B cell (primary cell): Measurements from ENCODE around the gene BRIP1. TPM values are rescaled to one million over a fixed set of nuclear protein-coding genes. Genes with fewer than 3 reads are reported as not detected.

Experiments used
- ATAC-seq: fragments of 200-7000 bp; cut with Tn5 transposase; one replicate; pipeline ENCODE4 v1.10.0; 2021; ENCODE audit warnings: low read depth, mild to moderate bottlenecking, moderate number of reproducible peaks, moderate library complexity
- CTCF ChIA-PET: fragments of 350-600 bp; sonication (Branson Sonifier 250); formaldehyde crosslinking; loops from one replicate; lab custom pipeline; 2021; ENCODE audit warnings: antibody characterized with exemption, inconsistent platforms; lab: Charles Lee
- POLR2A ChIA-PET: fragments of 350-600 bp; sonication (Branson Sonifier 250); formaldehyde crosslinking; loops from one replicate; lab custom pipeline; 2021; ENCODE audit warnings: antibody characterized with exemption; lab: Charles Lee
- DNase-seq: peaks from one replicate; pipeline ENCODE4 v3.0.0; 2013
- H2AFZ ChIP-seq: 2 replicates; pipeline ENCODE4 v1.6.1; 2012; ENCODE audit warnings: mild to moderate bottlenecking, low read depth, low read length; ENCODE audit not compliant: insufficient read depth, poor library complexity, severe bottlenecking
- H3K27ac ChIP-seq, 2 donors: 1 replicate in 1 of 2; 2 replicates in 1 of 2; pipeline ENCODE4 v1.5.1; 2012 to 2013; ENCODE audit warnings: low read length in 2 of 2, mild to moderate bottlenecking in 2 of 2, moderate library complexity in 1 of 2
- H3K27me3 ChIP-seq, 4 experiments: fragments of 200-600 bp in 1 of 4; sonication (generic) in 1 of 4; replicated peaks in 1 of 4; 1 replicate in 2 of 4; 2 replicates in 2 of 4; pipeline versions ENCODE4 v1.6.1 to v1.7.0; 2013 to 2016; ENCODE audit warnings: low read length in 3 of 4, mild to moderate bottlenecking in 2 of 4, mixed read lengths in 1 of 4, moderate library complexity in 1 of 4; ENCODE audit not compliant: insufficient read depth in 4 of 4, control insufficient read depth in 3 of 4; ENCODE audit errors: control extremely low read depth in 1 of 4
- H3K36me3 ChIP-seq, 2 experiments: replicated peaks in 1 of 2; 1 replicate in 1 of 2; 2 replicates in 1 of 2; pipeline versions ENCODE4 v1.6.1 to v1.7.1; 2013; ENCODE audit warnings: low read length in 1 of 2; ENCODE audit not compliant: insufficient read depth in 2 of 2, control insufficient read depth in 1 of 2; ENCODE audit errors: control extremely low read depth in 1 of 2, extremely low read depth in 1 of 2
- H3K4me1 ChIP-seq, 2 donors: fragments of 200-600 bp in 1 of 2; sonication (generic) in 1 of 2; 1 replicate in 1 of 2; 2 replicates in 1 of 2; pipeline versions ENCODE4 v1.5.1 to v1.6.1; 2013 to 2017; ENCODE audit warnings: low read length in 2 of 2; ENCODE audit not compliant: control insufficient read depth in 2 of 2, insufficient read depth in 2 of 2
- H3K4me2 ChIP-seq: replicated peaks from 2 replicates; pipeline ENCODE3; 2012; ENCODE audit warnings: mild to moderate bottlenecking, low read depth, low read length; ENCODE audit not compliant: poor library complexity, severe bottlenecking
- H3K4me3 ChIP-seq, 5 experiments: fragments of 200-600 bp in 1 of 5; sonication (generic) in 1 of 5; 1 replicate in 3 of 5; 2 replicates in 2 of 5; pipeline versions ENCODE4 v1.5.1 to v1.7.0; 2011 to 2016; ENCODE audit warnings: low read length in 4 of 5, mild to moderate bottlenecking in 4 of 5, low read depth in 2 of 5, control low read depth in 1 of 5, moderate library complexity in 1 of 5; ENCODE audit not compliant: insufficient read depth in 1 of 5; ENCODE audit errors: control extremely low read depth in 1 of 5, extremely low read depth in 1 of 5
- H3K79me2 ChIP-seq: fragments of 200-600 bp; sonication (generic); one replicate; pipeline ENCODE4 v1.6.0; 2016; ENCODE audit warnings: low read length; ENCODE audit not compliant: control insufficient read depth, insufficient read depth
- H3K9ac ChIP-seq: fragments of 200-600 bp; sonication (generic); 2 replicates; pipeline ENCODE4 v1.6.1; 2017; ENCODE audit warnings: mild to moderate bottlenecking, low read length, moderate library complexity
- H3K9me3 ChIP-seq, 3 donors: one replicate each; pipeline versions ENCODE4 v1.6.1 to v1.7.1; 2013; ENCODE audit warnings: low read length in 2 of 3; ENCODE audit not compliant: control insufficient read depth in 2 of 3, insufficient read depth in 1 of 3; ENCODE audit errors: control extremely low read depth in 1 of 3
- H4K20me1 ChIP-seq: 2 replicates; pipeline ENCODE4 v1.6.0; 2012; ENCODE audit warnings: mild to moderate bottlenecking, low read length; ENCODE audit not compliant: insufficient read depth, control insufficient read depth, poor library complexity, severe bottlenecking
- H3K27ac Mint-ChIP-seq: one replicate; pipeline ENCODE4 v1.8.0; 2021; ENCODE audit warnings: mixed read lengths
- H3K27me3 Mint-ChIP-seq: one replicate; pipeline ENCODE4 v1.8.0; 2021; ENCODE audit warnings: mixed read lengths
- H3K4me1 Mint-ChIP-seq: one replicate; pipeline ENCODE4 v1.8.0; 2021; ENCODE audit warnings: mixed read lengths
- H3K4me3 Mint-ChIP-seq: one replicate; pipeline ENCODE4 v1.8.0; 2021; ENCODE audit warnings: mixed read lengths
- H3K9me3 Mint-ChIP-seq: one replicate; pipeline ENCODE4 v1.8.0; 2022; ENCODE audit warnings: mixed read lengths; ENCODE audit not compliant: insufficient read depth
- CTCF ChIP-seq: fragments of 200-600 bp; IDR thresholded peaks from one replicate; pipeline ENCODE4 v1.8.0; 2022; ENCODE audit warnings: antibody characterized with exemption, mild to moderate bottlenecking
- EZH2 ChIP-seq: IDR thresholded peaks from 2 replicates; pipeline ENCODE4 v1.6.1; 2012; ENCODE audit warnings: borderline replicate concordance, low read depth, mild to moderate bottlenecking, moderate library complexity, low read length; ENCODE audit not compliant: insufficient read depth, poor library complexity, severe bottlenecking
- WGBS: methylation state at CpG from one replicate; pipeline ENCODE4 v1.1.5; 2013; ENCODE audit warnings: missing lambda C conversion rate; ENCODE audit not compliant: insufficient coverage; 5-methylcytosine and 5-hydroxymethylcytosine counted together
- intact Hi-C: fragments of 100-400 bp; cut with micrococcal nuclease; formaldehyde crosslinking; loops from one replicate; pipeline ENCODE4 v1.10.0; 2022
- polyA plus RNA-seq: library from polyadenylated mRNA; depleted of rRNA; stranded (reverse); fragments of >200 nt; gene quantifications from 2 replicates; pipeline ENCODE4 v1.2.3, GENCODE V29; 2012
- total RNA-seq, 2 donors: library from RNA; stranded (reverse); fragments of 120-200 nt in 1 of 2; gene quantifications; 1 replicate in 1 of 2; 2 replicates in 1 of 2; pipeline versions ENCODE4 v1.2.3 to v1.2.4, GENCODE V29; 2013 to 2022

Gene BRIP1
- total and polyA plus RNA-seq, 2 donors (not counting 1 experiment from before 2014, with no cell fraction given) = 0.89 to 2.4 TPM

- CTCF ChIA-PET = no interaction called here
Measured at GRCh38 chr17:61799812-61800484, 63.4 kb downstream of the BRIP1 start.

More at GRCh38 chr17:61799812-61800484, 63.4 kb downstream of the BRIP1 start:
- Histone ChIP-seq H3K9ac (no peak overlapping the region), H3K79me2 (no peaks in the 10 kb centered on the region), H3K4me1 (peaks cover 0 to 3% of the 10 kb centered on the region in 2 donors), H2AFZ (no peak overlapping the region), H3K27ac (no peak overlapping the region), H4K20me1 (no peaks in the 10 kb centered on the region), H3K27me3 (no peaks in the 10 kb centered on the region), H3K4me3 (no peak overlapping the region), H3K4me2 (no peak overlapping the region), H3K9me3 (no peaks in the 10 kb centered on the region), H3K36me3 (no peaks in the 10 kb centered on the region)
- no peak overlapping the region for H3K27ac Mint-ChIP-seq
- H3K27me3 Mint-ChIP-seq = no peaks in the 10 kb centered on the region
- DNase-seq = no peak
- WGBS = 100% methylated on average over 1 of the region's 1 CpG
- intact Hi-C loops = no loop called here
- POLR2A ChIA-PET = no interaction called here
- TF ChIP-seq CTCF = no peak
- TF ChIP-seq EZH2 = no peak
- H3K9me3 Mint-ChIP-seq = no peaks in the 10 kb centered on the region
- H3K4me3 Mint-ChIP-seq = no peak overlapping the region
- no peak for ATAC-seq
- peaks cover 7% of the 10 kb centered on the region for H3K4me1 Mint-ChIP-seq
